Measurements from ENCODE around the gene PRUNE2.
"Not testable (repeated sequence)": the region's sequence is repeated elsewhere in the genome, so short reads cannot be mapped to it uniquely, and the experiment has no call there.

PRUNE2 gene

DNA sequence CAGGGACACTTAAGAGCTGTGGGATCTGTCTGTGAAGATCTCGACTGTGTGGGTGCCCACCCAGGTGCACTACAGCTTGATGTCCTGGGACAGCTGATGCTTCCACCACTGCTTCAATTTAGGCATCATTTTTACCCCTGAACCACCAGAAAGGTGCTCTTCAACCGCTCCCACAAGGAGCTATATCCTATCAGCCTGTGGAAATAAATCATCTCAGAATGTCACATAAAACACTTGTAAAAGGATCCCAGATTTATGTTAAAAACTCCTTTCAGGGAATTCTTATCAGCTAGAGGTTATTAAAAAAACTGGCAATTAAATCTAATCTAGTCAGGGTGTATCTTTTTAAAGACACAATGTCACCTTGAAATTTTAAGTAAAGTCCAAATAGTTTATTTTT, 224.4 kb downstream of the PRUNE2 start:
- Histone ChIP-seq H3K27ac (ENCODE audit: low read depth in 2 of 2, low read length in 2 of 2) (no peak overlapping the region), H3K36me3 (ENCODE audit: control insufficient read depth in 2 of 2, insufficient read depth in 2 of 2, low read length in 2 of 2) (no peaks in the 10 kb centered on the region), H3K27me3 (ENCODE audit: control insufficient read depth in 2 of 2, insufficient read depth in 2 of 2, low read length in 2 of 2) (no peaks in the 10 kb centered on the region), H3K9me3 (ENCODE audit: control insufficient read depth in 2 of 2, low read length in 2 of 2) (no peaks in the 10 kb centered on the region), H3K4me1 (ENCODE audit: control insufficient read depth in 2 of 2, insufficient read depth in 2 of 2, low read length in 2 of 2) (peaks cover 0 to 4% of the 10 kb centered on the region in 2 donors), H3K9ac (ENCODE audit: low read depth in 1 of 2, low read length in 2 of 2) (no peak overlapping the region), H3K4me3 (ENCODE audit: low read length in 2 of 2) (no peak overlapping the region)

DNA sequence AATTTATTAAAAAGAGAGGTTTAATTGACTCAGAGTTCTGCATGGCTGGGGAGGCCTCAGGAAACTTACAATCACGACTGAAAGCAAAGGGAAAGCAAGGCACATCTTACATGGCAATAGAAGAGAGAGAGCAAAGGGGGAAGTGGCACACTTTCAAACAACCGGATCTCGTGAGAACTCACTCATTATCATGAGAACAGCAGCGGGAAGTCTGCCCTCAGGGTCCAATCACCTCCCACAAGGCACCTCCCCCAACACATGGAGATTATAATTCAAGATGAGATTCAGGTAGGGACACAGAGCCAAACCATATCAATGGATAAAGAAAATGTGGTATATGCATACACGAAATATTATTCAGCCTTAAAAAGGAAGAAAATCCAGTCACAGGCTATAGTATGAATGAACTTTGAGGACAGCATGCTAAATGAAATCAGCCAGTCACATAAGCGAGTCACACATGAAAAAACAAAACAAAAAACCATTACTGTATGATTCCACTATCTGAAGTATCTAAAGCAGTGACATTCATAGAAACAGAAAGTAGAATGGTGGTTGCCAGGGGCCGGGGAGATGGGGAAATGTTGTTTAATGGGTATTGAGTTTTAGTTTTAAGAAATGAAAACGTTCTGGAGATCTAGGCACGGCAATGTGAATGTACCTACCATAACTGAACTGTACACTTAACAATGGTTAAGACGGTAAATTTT, 225.0 kb downstream of the PRUNE2 start:
- H3K4me3 ChIP-seq (ENCODE audit: low read length in 2 of 2) = no peak overlapping the region
- H3K9ac ChIP-seq (ENCODE audit: low read depth in 1 of 2, low read length in 2 of 2) = no peak overlapping the region
- H3K9me3 ChIP-seq (ENCODE audit: control insufficient read depth in 2 of 2, low read length in 2 of 2) = no peaks in the 10 kb centered on the region
- no peaks in the 10 kb centered on the region for H3K36me3 ChIP-seq (ENCODE audit: control insufficient read depth in 2 of 2, insufficient read depth in 2 of 2, low read length in 2 of 2)
- no peaks in the 10 kb centered on the region for H3K27me3 ChIP-seq (ENCODE audit: control insufficient read depth in 2 of 2, insufficient read depth in 2 of 2, low read length in 2 of 2)
- H3K27ac ChIP-seq (ENCODE audit: low read depth in 2 of 2, low read length in 2 of 2) = no peak overlapping the region
- peaks cover 0 to 4% of the 10 kb centered on the region in 2 donors for H3K4me1 ChIP-seq (ENCODE audit: control insufficient read depth in 2 of 2, insufficient read depth in 2 of 2, low read length in 2 of 2)

DNA sequence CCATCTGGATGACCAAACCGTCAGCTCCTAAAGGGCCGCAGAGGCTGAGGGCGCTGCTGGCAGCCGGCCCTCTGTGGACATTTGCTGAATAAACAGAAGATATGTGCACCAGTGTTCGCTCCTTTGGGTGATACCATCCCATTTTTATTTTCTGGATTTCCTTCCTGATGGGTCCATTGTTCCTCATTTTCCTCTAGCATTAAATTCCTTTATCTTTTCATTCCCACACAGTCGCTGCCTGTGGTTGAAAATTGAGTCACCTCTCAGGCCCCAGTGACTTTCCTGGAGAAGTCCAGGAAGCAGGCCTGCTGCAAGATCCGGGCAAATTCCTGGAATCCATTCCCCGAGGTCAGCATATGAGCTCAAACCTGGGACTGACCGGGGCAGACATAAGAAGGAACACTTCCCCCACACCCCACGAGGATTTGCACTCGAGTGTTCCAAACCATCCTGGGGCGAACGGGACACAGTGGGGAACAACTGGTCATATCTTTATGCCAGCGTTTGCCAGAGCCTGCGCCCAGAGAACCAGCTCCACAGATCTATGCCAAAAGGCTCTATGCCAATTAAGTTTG, 228.3 kb downstream of the PRUNE2 start:
- Histone ChIP-seq H3K4me3 (ENCODE audit: low read length in 2 of 2) (no peak overlapping the region), H3K27me3 (ENCODE audit: control insufficient read depth in 2 of 2, insufficient read depth in 2 of 2, low read length in 2 of 2) (no peaks in the 10 kb centered on the region), H3K9me3 (ENCODE audit: control insufficient read depth in 2 of 2, low read length in 2 of 2) (no peaks in the 10 kb centered on the region), H3K27ac (ENCODE audit: low read depth in 2 of 2, low read length in 2 of 2) (no peak overlapping the region), H3K4me1 (ENCODE audit: control insufficient read depth in 2 of 2, insufficient read depth in 2 of 2, low read length in 2 of 2) (peaks cover 0 to 4% of the 10 kb centered on the region in 2 donors), H3K9ac (ENCODE audit: low read depth in 1 of 2, low read length in 2 of 2) (no peak overlapping the region), H3K36me3 (ENCODE audit: control insufficient read depth in 2 of 2, insufficient read depth in 2 of 2, low read length in 2 of 2) (no peaks in the 10 kb centered on the region)

DNA sequence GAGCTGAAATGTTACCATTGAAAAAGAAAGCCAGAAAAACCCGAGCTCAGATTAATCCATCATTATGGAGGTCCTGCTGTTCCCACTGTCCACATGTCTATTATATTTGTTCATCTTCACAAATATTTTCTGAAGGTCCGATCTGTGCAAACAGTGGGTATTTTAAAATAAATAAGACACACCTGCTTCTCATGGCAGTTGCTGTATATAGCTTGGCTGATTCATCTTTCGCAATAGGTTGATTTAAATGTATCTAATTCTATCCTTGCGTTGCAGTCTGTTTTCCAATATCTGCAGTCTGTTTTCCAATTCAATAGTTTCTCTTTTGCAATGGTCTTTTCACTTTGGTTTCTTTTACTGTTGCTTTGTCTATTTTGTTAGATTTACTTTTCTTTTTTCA, 229.1 kb downstream of the PRUNE2 start:
- H3K9ac ChIP-seq (ENCODE audit: low read depth in 1 of 2, low read length in 2 of 2) = no peak overlapping the region
- peaks cover 0 to 4% of the 10 kb centered on the region in 2 donors for H3K4me1 ChIP-seq (ENCODE audit: control insufficient read depth in 2 of 2, insufficient read depth in 2 of 2, low read length in 2 of 2)
- H3K4me3 ChIP-seq (ENCODE audit: low read length in 2 of 2) = no peak overlapping the region
- no peaks in the 10 kb centered on the region for H3K36me3 ChIP-seq (ENCODE audit: control insufficient read depth in 2 of 2, insufficient read depth in 2 of 2, low read length in 2 of 2)
- H3K27me3 ChIP-seq (ENCODE audit: control insufficient read depth in 2 of 2, insufficient read depth in 2 of 2, low read length in 2 of 2) = no peaks in the 10 kb centered on the region
- no peak overlapping the region for H3K27ac ChIP-seq (ENCODE audit: low read depth in 2 of 2, low read length in 2 of 2)
- no peaks in the 10 kb centered on the region for H3K9me3 ChIP-seq (ENCODE audit: control insufficient read depth in 2 of 2, low read length in 2 of 2)

DNA sequence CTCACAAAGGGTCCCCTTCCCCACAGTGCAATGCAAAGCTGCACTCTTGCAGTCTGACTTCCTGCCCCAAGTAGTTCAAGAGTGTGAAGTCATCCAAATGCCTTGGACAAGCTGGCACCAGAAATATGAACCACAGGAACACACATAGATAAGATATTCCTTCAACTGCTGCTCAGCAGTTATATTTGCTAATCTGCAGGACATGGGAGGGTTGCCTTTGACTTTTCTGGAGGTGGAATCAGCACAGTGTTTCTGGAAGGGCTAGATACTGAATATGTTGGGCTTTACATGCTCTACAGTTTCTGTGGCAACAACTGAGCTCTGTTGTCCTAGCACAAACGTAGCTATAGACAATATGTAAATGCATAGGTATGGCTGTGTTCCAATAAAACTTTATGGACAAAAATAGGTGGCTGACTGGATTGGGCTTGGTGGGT, 238.4 kb downstream of the PRUNE2 start:
- H3K9me3 ChIP-seq (ENCODE audit: control insufficient read depth in 2 of 2, low read length in 2 of 2) = no peaks in the 10 kb centered on the region
- H3K27me3 ChIP-seq (ENCODE audit: control insufficient read depth in 2 of 2, insufficient read depth in 2 of 2, low read length in 2 of 2) = no peaks in the 10 kb centered on the region
- H3K4me1 ChIP-seq (ENCODE audit: control insufficient read depth in 2 of 2, insufficient read depth in 2 of 2, low read length in 2 of 2) = no peaks in the 10 kb centered on the region
- no peaks in the 10 kb centered on the region for H3K36me3 ChIP-seq (ENCODE audit: control insufficient read depth in 2 of 2, insufficient read depth in 2 of 2, low read length in 2 of 2)
- H3K4me3 ChIP-seq (ENCODE audit: low read length in 2 of 2) = no peak overlapping the region
- H3K9ac ChIP-seq (ENCODE audit: low read depth in 1 of 2, low read length in 2 of 2) = no peak overlapping the region
- H3K27ac ChIP-seq (ENCODE audit: low read depth in 2 of 2, low read length in 2 of 2) = no peak overlapping the region

DNA sequence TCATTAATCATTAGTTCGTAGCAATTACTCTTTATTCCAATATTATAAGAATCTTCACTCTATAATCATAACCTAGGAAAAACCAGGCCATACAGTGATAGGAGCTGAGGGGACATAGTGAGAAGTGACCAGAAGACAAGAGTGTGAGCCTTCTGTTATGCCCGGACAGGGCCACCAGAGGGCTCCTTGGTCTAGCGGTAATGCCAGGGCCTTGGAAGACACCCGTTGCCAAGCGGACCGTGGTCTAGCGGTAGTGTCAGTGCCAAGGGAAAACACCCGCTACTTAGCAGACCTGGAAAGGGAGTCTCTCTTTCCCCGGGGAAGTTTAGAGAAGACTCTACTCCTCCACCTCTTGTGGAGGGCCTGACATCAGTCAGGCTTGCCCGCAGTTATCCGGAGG, 239.9 kb downstream of the PRUNE2 start:
- H3K4me3 ChIP-seq (ENCODE audit: low read length in 2 of 2); H3K9ac ChIP-seq (ENCODE audit: low read depth in 1 of 2, low read length in 2 of 2); H3K27ac ChIP-seq (ENCODE audit: low read depth in 2 of 2, low read length in 2 of 2); H3K27me3 ChIP-seq (ENCODE audit: control insufficient read depth in 2 of 2, insufficient read depth in 2 of 2, low read length in 2 of 2); H3K36me3 ChIP-seq (ENCODE audit: control insufficient read depth in 2 of 2, insufficient read depth in 2 of 2, low read length in 2 of 2); H3K9me3 ChIP-seq (ENCODE audit: control insufficient read depth in 2 of 2, low read length in 2 of 2); H3K4me1 ChIP-seq (ENCODE audit: control insufficient read depth in 2 of 2, insufficient read depth in 2 of 2, low read length in 2 of 2): not testable (repeated sequence)

DNA sequence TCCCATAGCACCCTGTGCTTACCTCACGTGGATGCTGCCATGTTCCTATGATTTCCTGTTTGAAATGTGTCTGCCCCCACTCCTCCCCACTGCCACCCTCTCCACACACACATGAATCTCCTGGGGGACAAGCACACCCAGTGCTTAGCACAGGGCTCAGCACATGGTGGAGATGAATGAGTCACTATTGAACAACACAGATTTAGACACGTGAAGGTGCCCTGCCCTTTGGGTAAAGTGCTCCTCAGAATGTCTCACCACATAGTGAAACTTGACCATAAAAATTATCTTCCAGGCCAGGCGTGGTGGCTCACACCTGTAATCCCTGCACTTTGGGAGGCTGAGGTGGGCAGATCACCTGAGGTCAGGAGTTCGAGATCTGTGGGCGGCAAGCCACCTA, 240.5 kb downstream of the PRUNE2 start:
- no peaks in the 10 kb centered on the region for H3K27me3 ChIP-seq (ENCODE audit: control insufficient read depth in 2 of 2, insufficient read depth in 2 of 2, low read length in 2 of 2)
- H3K9ac ChIP-seq (ENCODE audit: low read depth in 1 of 2, low read length in 2 of 2) = no peak overlapping the region
- H3K27ac ChIP-seq (ENCODE audit: low read depth in 2 of 2, low read length in 2 of 2) = no peak overlapping the region
- no peaks in the 10 kb centered on the region for H3K9me3 ChIP-seq (ENCODE audit: control insufficient read depth in 2 of 2, low read length in 2 of 2)
- H3K4me1 ChIP-seq (ENCODE audit: control insufficient read depth in 2 of 2, insufficient read depth in 2 of 2, low read length in 2 of 2) = no peaks in the 10 kb centered on the region
- no peaks in the 10 kb centered on the region for H3K36me3 ChIP-seq (ENCODE audit: control insufficient read depth in 2 of 2, insufficient read depth in 2 of 2, low read length in 2 of 2)
- H3K4me3 ChIP-seq (ENCODE audit: low read length in 2 of 2) = no peak overlapping the region

DNA sequence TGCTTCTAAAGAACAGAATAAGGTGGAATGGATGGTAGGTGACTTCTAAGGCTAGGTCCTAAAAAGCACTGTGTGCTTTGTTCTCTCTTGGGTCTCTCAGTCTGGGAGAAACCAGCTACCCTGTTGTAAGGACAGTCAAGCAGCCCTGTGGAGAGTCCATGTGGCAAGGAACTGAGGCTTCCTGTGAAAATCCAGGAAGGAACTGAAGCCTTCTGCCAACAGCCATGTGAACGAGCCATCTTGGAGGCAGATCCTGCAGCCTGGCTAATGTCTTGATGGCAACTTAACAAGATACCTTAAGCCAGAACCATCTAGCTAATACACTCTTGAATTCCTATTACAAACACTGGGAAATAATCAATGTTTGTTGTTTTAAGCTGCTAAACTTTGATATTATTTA, 241.8 kb downstream of the PRUNE2 start:
- H3K9me3 ChIP-seq (ENCODE audit: control insufficient read depth in 2 of 2, low read length in 2 of 2) = no peaks in the 10 kb centered on the region
- no peak overlapping the region for H3K9ac ChIP-seq (ENCODE audit: low read depth in 1 of 2, low read length in 2 of 2)
- H3K4me3 ChIP-seq (ENCODE audit: low read length in 2 of 2) = no peak overlapping the region
- no peaks in the 10 kb centered on the region for H3K36me3 ChIP-seq (ENCODE audit: control insufficient read depth in 2 of 2, insufficient read depth in 2 of 2, low read length in 2 of 2)
- no peaks in the 10 kb centered on the region for H3K4me1 ChIP-seq (ENCODE audit: control insufficient read depth in 2 of 2, insufficient read depth in 2 of 2, low read length in 2 of 2)
- no peaks in the 10 kb centered on the region for H3K27me3 ChIP-seq (ENCODE audit: control insufficient read depth in 2 of 2, insufficient read depth in 2 of 2, low read length in 2 of 2)
- no peak overlapping the region for H3K27ac ChIP-seq (ENCODE audit: low read depth in 2 of 2, low read length in 2 of 2)

DNA sequence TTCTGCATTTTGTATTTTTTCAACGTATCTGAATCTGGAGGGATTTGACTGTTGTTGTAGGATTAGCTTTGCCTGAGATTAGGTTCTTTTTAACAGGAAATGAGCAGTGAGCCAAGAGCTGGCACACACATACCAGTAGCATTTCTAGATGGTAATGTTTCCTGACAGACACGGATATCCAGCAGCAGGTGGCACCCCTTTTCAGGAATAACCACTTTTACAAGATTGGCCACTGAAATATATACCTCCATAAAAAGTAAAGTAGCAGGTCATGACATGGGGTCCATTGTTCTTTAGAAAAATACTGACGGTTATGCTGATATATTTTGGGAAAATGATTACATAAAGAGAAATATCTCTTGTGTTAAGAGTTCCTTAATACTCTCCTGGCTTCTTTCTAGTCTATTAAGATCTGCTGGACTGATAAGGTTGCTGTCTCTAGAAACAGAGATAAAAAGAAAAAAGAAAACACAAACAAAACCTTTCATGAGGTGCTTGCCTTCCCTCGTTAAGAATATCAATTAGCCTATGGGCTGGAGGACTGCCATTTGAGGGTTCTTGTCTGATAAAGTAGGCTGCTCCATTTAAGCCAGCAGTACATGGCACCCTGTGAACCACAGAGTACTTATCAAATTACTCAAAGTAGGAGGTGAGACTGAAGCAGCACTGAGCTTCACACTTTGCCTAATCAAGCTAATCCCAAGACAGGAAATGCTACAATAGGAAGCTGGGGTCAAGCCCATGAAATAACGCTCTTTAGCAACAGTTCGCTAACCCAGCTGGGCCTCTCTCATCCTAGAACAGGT, 243.2 kb downstream of the PRUNE2 start:
- Histone ChIP-seq H3K36me3 (ENCODE audit: control insufficient read depth in 2 of 2, insufficient read depth in 2 of 2, low read length in 2 of 2) (no peaks in the 10 kb centered on the region), H3K4me1 (ENCODE audit: control insufficient read depth in 2 of 2, insufficient read depth in 2 of 2, low read length in 2 of 2) (peaks cover 0 to 5% of the 10 kb centered on the region in 2 donors), H3K9ac (ENCODE audit: low read depth in 1 of 2, low read length in 2 of 2) (no peak overlapping the region), H3K9me3 (ENCODE audit: control insufficient read depth in 2 of 2, low read length in 2 of 2) (no peaks in the 10 kb centered on the region), H3K27me3 (ENCODE audit: control insufficient read depth in 2 of 2, insufficient read depth in 2 of 2, low read length in 2 of 2) (no peaks in the 10 kb centered on the region), H3K27ac (ENCODE audit: low read depth in 2 of 2, low read length in 2 of 2) (no peak overlapping the region), H3K4me3 (ENCODE audit: low read length in 2 of 2) (no peak overlapping the region)

DNA sequence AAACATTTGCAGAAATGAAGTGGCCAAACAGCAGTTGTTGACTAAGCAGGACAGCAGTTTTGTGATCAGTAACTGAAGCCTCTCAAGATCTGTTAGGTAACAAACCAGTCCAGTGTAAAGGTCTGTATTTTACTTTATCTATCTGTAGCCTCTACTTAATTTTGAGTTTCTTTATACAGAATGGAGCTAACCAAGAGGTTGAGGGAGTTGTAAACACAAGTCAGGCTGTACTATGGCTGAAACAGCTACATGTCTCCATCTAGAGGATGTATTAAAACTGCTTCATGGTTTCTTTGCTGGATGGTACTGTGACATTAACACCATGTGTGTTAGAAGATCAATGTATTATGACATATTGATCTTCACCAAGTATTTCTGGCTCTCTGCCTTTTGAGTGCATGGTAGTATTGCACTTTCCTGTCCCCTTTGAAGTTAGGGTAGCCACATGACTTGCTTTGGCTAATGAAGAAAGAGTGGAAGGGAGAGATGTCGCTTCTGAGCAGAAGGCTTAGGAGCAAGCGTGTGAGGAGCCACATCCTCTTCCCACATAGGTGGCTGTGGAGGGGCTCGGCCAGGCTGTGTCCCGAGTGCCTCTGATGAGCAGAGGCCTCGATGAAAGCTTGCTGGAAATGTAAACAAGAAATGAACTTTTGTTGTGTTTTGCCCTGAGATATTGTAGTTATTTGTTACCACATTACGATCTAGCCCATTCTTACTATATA, 247.2 kb downstream of the PRUNE2 start:
- Histone ChIP-seq H3K9ac (ENCODE audit: low read depth in 1 of 2, low read length in 2 of 2) (no peak overlapping the region), H3K4me3 (ENCODE audit: low read length in 2 of 2) (no peak overlapping the region), H3K36me3 (ENCODE audit: control insufficient read depth in 2 of 2, insufficient read depth in 2 of 2, low read length in 2 of 2) (no peaks in the 10 kb centered on the region), H3K4me1 (ENCODE audit: control insufficient read depth in 2 of 2, insufficient read depth in 2 of 2, low read length in 2 of 2) (peaks cover 0 to 5% of the 10 kb centered on the region in 2 donors), H3K9me3 (ENCODE audit: control insufficient read depth in 2 of 2, low read length in 2 of 2) (no peaks in the 10 kb centered on the region), H3K27ac (ENCODE audit: low read depth in 2 of 2, low read length in 2 of 2) (no peak overlapping the region), H3K27me3 (ENCODE audit: control insufficient read depth in 2 of 2, insufficient read depth in 2 of 2, low read length in 2 of 2) (no peaks in the 10 kb centered on the region)
